Midbrain (tissue), 1 donor: ENCODE results near the gene HOXD12.

Experiments used
- DNase-seq: peaks from one replicate; lab custom pipeline; 2025; lab: John Stamatoyannopoulos, UW

HOXD12 gene

DNA sequence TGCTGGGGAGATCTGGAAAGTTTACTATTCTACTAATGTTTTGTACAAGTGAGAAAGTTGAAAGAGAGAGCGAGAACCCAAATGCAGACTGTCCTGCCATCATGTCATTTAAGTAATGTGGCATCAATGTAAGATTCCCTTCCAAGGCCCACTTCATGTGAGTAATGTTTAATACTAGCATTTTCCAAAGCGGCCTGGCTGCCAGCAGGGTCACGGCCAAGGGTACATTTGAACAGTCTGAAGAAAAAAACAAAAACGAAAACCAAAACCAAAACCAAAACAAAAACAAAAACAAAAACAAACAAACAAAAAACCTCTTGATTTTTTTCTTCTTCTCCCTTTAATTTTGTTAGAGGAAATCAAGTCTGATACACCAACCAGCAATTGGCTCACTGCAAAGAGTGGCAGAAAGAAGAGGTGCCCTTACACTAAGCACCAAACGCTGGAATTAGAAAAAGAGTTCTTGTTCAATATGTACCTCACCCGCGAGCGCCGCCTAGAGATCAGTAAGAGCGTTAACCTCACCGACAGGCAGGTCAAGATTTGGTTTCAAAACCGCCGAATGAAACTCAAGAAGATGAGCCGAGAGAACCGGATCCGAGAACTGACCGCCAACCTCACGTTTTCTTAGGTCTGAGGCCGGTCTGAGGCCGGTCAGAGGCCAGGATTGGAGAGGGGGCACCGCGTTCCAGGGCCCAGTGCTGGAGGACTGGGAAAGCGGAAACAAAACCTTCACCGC is 19.2 kb downstream of the HOXD12 start:
- no peak for DNase-seq

DNA sequence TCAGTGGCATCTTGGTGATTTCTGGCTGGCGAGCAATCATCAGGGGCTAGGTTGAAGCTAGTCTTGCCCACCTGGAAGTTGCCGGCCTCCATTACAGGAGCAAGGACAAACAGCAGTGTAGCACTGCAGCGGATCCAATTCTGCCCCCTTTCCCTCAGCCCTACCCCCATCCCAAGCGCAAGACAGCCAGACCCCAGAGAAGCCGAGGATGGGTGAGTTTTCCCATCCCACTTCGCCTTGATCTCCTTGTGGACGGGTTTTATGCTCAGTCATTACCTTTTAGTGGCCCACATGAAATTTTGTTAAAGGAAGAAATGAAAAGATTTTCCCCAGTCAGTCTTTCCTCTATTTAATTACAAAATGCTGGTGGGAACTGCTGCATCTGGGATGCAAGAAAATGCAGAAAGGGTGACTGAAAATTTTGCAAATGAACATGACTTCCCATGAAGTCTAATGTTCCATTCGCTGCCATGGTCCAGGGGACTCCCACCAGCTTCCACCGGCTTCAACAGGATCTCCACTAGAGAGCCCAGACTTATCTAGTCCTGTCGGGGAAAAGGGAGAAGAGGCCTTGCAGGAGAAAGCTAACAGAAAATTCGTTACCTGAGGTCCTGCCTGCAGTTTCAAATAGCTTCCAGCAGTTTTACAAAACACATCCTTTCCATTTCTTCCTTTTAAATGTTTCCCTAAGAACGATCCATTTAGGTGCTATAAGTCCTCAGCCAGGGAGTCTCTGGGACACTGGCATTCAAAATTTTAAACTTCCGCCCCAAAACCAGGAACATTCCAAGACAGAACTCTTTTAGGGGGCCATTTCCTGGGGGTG is 21.0 kb downstream of the HOXD12 start:
- DNase-seq, result no peak

DNA sequence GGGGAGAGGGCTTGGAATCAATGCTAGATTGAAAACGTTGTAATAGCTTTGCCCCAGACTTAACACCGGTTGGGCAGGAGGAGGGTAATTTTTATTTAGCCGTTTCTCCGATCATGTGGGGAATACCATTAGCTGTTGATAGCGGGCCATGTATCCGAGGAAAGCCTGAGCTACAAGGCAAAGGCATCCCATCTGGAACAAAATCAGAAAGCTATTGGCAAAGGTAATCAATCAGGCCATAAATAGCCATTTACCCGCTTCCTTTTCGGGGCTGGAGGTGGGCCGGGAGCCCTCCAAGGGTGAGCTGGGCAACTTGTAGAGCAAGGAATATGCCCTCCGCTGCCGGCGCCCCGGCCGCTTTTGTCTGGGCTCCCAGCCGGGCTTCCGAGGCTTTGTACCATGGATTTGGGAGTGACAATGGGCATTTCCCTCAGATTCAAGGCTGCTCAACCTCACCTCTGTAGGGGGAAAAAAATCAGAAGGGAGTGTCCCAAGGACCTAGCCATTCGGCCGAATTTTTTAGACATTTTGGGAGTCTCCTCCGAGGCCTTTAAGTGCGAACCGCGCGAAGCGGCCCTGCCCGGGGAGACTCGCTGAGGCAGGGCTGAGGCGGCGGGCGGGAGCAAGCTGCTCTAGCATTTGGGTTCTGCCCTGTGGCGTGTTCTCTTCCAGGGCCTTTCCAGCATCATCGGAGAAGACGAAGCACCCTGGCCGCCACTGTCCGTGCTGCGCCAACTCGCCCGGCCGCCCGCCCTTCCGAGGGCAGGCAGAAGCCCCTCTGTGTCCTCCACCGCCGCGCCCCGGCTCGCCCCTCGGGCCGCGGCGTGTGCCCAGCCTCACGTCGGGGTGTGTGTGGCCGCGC is 21.8 kb downstream of the HOXD12 start:
- no peak for DNase-seq

DNA sequence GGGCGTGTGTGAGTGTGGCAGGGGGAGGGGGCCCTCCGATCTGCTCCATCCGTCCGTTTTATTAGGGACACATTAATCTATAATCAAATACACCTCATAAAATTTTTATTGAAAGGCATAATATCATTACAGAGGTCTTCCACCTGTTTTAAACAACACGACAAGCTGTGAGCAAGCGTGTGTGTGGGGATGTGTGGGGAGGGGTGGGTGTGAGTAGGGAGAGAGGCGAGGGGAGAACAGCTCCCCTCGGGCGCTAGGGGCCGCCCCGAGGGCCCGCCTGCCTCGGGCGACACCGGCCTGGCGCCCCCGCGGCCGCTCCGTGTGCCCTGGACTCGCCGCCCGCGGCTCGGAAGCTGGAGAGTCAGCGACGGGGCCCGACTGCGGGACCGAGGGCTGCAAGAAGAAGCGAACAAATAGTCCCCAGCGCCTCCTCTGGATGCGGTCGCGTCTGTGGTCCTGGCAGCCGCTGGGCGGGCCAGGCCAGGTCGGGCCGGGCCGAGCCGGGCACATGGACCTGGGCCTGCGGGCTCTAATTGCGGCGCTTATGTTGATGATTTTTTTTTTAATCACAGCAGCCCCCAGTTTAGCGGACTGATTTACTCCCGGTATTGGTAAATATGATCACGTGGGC is 22.6 kb downstream of the HOXD12 start:
- no peak for DNase-seq

DNA sequence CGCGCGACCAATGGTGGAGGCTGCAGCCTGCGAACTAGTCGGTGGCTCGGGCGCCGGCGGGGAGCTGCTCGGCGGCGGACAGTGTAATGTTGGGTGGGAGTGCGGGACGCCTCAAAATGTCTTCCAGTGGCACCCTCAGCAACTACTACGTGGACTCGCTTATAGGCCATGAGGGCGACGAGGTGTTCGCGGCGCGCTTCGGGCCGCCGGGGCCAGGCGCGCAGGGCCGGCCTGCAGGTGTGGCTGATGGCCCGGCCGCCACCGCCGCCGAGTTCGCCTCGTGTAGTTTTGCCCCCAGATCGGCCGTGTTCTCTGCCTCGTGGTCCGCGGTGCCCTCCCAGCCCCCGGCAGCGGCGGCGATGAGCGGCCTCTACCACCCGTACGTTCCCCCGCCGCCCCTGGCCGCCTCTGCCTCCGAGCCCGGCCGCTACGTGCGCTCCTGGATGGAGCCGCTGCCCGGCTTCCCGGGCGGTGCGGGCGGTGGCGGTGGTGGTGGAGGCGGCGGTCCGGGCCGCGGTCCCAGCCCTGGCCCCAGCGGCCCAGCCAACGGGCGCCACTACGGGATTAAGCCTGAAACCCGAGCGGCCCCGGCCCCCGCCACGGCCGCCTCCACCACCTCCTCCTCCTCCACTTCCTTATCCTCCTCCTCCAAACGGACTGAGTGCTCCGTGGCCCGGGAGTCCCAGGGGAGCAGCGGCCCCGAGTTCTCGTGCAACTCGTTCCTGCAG is 23.3 kb downstream of the HOXD12 start, which contains the start of gene HOXD9:
HOXD9 (plus strand) TSS at position 37 of the 728 bp plus-strand sequence; CDS start at position 87, 50 bp downstream.
- no peak for DNase-seq

DNA sequence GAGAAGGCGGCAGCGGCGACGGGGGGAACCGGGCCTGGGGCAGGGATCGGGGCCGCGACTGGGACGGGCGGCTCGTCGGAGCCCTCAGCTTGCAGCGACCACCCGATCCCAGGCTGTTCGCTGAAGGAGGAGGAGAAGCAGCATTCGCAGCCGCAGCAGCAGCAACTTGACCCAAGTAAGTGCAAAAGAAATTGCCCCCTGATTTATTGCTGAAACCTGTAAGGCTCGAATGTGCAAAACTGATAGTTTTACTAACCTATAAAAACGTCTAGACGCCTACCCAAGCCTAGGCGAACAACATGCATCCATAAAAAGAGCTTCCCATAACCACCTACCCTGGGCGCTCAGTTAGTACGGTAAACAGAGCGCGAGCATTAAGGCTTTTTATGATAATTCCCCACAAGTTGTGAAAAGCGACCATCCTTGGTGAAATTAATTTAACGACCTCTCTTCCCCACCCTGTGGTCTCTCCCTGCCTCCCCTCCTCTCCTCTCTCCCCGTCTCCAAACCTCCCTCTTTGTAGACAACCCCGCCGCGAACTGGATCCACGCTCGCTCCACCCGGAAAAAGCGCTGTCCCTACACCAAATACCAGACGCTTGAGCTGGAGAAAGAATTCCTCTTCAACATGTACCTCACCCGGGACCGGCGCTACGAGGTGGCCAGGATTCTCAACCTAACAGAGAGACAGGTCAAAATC is 24.0 kb downstream of the HOXD12 start:
- DNase-seq, result no peak

DNA sequence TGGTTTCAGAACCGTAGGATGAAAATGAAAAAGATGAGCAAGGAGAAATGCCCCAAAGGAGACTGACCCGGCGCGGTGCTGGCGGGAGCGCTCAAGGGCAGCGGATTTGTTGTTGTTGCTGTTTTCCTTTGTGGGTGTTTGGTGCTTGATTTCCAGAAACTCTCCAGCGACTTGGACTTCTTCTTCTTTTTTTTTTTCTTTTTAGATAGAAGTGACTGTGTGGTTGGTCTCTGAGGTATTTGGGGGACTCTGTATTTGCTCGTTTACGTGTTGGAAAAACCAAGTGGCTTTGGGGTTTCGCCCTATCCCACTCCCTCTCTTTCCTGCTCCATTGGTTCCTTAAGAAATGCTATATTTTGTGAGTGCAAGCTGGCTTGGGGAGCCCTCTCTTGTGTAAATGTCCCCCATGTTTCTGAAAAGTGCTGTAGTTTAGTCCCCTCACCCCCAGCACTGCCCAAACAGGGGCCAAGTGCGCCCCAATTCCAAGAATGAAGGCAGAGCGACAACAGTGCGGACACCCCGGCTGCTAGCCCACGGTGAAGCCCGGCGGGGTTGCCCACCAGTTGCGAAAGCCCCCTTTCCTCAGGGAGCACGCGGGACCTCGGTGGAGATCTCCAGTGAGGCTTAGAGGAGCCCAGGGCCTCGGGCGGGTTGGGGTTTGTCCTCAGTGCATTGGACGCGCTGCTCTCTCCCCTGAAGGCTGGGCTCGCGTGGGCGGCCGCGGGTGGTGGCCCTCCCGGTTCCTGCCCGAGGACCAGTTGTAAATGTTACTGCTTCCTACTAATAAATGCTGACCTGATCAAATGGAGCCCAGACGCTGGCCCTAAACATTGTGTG is 24.7 kb downstream of the HOXD12 start:
- no peak for DNase-seq

DNA sequence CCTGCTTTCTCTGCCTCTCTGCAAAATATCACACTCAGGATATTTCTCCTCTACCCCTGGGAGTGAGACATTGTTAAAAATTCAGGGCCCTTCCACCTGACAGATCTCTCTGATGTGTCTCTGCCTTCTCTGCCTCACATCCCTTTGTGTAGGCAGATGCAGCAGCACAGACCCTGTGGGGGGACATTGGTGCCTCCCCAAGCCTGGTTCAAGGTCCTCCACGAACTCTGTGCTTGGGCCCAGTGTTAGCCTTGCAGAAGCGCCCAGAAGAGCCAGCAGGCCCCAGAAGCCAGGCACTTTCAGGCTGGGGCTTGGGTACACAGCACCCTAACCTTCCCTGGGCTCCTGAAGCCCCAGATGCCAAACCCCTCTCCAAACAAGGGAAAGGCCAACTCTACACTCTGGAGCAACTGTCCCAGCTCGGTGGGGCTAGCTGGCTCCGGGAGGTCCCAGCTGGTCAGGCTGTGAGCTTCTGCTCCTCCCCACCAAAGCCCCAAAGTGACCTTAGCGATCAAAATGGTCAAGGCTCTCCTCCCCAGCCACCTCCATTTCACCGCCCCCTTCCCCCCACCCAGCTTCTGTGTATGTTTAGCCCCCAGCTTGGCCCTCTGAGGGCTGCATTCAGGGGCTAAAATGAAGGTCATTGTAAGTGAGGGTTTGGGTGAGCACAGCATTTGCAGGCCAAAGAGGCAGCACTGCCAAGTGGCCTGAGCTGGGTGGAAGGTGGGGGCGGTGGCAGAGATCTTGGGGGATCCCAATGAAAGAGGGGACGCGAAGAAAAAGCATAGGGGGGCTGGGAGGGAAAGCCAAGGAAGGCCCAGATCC is 25.6 kb downstream of the HOXD12 start:
- no peak for DNase-seq

DNA sequence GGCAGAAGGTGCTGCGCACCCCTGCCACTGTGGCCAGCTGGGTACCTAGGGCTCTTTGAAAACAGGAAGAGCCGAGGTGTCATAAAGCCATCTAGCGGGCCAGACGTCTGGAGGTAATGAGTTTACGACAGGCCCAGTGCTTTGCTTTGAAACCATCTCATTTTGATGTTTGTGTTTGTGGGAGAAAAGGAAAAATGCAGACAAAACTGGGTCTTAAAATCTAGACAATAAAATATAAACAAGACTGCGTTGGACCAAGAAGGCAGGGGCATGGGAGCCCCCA is 26.1 kb downstream of the HOXD12 start:
- no peak for DNase-seq

DNA sequence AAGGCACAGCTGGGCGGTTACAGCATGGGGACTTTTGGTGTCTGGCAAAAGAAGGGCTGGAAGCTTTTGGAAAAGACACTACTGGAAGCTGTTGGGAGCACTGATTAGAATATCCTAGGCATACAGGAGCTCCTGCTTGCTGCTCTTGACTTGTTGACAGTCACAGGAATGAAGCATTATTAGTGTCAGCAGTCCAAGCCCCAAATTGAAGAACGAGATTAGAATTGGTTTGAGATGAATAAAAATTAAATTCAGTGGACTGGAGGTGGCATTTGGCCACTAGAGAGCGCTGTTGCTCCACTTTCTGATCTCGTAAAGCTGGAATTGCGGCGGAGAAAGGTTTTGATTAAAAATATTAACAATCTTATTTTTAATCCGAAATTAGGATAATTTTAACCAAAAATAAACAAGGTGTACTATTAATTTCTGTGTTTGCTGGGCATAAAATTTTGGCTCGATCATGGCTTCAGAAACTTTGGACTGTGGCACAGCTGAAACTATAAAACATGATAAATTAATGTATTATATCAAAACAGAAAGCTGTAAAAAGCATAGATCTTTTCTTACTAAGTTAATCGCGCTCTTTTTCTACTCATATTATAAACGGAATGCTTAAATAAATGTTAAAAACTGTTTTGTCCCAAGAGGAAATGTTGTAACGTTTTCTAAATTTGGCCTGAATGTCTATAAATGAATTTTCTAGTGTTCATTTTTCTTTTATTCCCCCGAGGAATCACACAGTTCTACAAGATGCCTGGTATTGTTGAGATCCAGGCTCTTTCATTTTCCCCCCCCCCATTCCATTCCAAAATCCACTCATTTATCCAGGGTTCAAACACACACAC is 27.6 kb downstream of the HOXD12 start:
- peak; percentile 71 for DNase-seq

DNA sequence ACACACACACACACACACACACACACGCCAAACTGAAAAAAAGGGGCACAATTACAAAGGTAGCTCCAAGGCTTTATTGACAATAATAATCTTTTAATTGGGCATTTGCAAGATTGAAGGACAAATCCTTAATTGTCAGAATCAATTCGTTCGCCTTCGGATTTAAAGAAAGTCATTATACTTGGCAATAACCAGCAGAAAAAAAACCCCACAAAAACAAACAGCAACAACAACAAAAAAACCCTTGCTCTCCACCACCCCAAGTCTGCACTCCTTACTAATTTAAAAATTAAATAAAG is 28.1 kb downstream of the HOXD12 start:
- no peak for DNase-seq

DNA sequence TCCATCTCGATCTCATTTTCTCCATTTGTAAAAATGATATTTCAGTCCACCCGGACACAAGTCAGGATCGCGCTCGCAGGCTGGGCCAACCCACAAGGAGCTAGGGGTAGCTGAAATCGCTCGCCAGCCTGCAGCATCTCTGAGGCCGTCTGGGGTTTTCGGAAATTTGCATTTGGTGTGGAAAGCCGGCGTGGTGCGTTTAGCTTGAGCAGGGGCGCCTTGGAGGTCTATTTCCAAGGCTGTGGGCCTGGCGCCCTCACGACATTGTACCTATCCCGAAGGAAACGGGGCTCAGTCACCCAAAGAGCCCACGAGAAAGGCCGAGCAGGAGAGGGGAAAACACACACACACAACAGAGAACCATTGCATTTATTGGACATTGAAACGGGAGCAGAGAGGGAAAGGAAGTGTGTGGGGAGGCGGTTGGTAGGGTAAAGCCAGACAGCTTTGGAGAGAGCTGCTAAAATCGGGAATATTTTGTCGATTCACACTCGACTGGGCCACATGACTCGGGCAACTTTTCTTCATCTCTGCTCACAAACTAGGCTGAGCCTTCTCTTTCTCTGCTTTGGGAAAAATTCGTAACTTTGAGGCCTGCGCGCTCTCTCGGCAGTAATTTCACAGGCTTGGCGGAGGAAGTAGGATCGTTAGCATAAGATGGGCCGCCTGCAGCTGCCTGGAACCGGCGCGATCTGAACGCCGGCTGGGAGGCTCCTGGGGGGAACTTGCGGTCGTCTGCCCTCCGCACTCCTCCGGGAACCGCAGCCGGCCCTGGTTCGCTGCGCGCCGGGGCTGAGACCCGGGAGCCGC is 28.8 kb downstream of the HOXD12 start:
- no peak for DNase-seq

DNA sequence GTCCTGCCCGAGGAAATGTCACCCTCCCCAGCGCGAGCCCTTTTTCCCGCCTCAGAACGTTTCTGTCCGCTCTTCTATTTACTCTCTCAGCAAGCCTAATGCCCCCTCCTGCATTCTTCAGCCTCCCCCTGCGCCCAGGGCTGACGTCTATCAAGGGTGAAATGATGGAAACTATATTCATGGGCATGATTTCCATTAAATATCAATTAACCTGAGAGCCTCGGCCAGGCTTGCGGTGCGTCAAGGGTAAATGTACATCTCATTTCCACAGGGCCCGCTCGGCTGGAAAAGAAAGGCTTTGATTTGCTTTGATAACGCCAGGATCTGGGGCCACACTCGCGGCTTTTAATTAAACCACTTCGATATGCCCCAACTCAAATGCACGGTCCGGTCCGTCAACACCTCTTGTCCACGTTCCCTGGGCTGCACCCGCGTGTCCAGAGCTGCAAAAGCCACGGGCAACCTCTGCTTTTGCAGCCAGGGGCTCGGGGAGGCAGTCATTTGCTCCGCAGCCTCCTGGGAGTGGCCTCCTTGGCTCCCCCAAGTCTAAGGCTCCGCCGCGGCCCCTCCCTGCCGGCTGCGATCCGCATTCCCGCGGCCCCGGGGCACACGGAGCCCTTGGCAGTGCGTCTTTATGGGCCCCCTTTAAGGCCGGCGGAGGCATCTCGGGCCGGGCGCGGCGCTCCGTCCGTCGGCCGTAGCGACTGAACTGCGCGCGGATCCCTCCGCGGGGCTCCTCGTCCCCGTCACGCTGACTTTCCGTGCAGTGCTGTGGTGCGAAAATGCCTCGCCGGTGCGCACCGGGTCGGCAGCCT is 29.6 kb downstream of the HOXD12 start, which contains the start of gene HOXD8:
HOXD8 (plus strand) TSS at position 724 of the 815 bp plus-strand sequence. CDS start 662 bp downstream, outside the sequence.
- DNase-seq, result no peak

DNA sequence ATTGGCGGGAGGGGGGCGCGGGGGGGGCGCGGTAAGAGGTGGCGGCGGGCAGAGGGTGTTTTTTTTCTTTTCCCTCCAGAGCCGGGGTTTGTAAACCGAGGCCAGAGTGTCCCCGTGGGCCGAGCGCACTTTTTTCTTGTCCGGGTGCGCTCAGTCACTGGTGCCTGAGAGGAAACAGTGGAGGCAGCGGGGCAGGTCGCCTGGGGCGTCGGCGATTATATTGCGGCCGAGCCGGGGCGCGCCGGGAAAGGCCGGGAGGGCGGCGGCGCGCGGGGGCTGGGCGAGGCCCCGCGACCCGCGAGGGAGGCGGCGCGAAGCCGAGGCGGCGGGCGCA is 30.2 kb downstream of the HOXD12 start:
- DNase-seq, result no peak

DNA sequence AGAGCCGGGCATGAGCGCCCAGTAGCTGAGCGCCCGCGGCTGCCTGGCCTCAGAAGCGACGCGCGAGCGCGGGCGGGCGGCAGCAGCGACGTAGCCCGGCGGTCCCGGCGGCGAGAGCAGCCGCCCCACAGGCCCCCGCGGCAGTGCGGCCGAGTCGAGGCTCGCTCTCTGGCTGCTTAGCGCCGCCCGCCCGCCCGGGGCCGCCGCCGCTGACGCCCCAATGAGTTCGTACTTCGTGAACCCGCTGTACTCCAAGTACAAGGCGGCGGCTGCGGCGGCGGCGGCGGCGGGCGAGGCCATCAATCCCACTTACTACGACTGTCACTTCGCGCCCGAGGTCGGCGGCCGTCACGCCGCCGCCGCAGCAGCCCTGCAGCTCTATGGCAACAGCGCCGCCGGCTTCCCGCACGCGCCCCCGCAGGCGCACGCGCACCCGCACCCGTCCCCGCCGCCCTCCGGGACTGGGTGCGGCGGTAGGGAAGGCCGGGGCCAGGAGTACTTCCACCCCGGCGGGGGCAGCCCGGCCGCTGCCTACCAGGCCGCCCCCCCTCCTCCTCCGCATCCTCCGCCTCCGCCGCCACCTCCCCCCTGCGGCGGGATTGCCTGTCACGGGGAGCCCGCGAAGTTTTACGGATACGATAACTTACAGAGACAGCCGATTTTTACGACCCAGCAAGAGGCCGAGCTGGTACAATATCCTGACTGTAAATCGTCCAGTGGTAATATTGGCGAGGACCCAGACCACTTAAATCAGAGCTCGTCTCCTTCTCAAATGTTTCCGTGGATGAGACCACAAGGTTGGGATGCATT is 30.8 kb downstream of the HOXD12 start:
- no peak for DNase-seq
